K562 (cell line): ENCODE results near the gene COX14. TPM values are rescaled to one million over a fixed set of nuclear protein-coding genes. Genes with fewer than 3 reads are reported as not detected.

Experiments
- ATAC-seq: fragments of 200-7000 bp; cut with Tn5 transposase; 3 replicates; pipeline ENCODE4 v1.9.1; 2020; ENCODE audit warnings: moderate library complexity
- BruUV-seq: library from RNA; stranded (reverse); fragments of 400-500 nt; replicated peaks from 2 replicates; lab custom pipeline; 2021; lab: Mats Ljungman, UMichigan
- CTCF ChIA-PET: fragments of 300-600 bp; formaldehyde crosslinking; extraction: SDS; loops from one replicate; lab custom pipeline; 2021; ENCODE audit warnings: low intra/inter-chr PET ratio; lab: Yijun Ruan, JAX
- POLR2A ChIA-PET: fragments of 300-600, 350-650 bp; sonication (Branson Sonifier 250); formaldehyde crosslinking; extraction: SDS; loops from one replicate; lab custom pipeline; 2021; ENCODE audit warnings: antibody characterized with exemption, inconsistent platforms; lab: Yijun Ruan, JAX
- DNase-seq, 4 experiments: peaks; one replicate each; pipeline versions ENCODE4 v3.0.0 to v3.0.0-alpha.2; 2011 to 2018; ENCODE audit warnings: low spot score in 3 of 4, mixed read lengths in 3 of 4; ENCODE audit errors: extremely low read depth in 1 of 4
- FAIRE-seq: peaks from 2 replicates; lab custom pipeline; 2011; peaks lifted over from hg19 to GRCh38; lab: Jason Lieb, UNC
- H2AFZ ChIP-seq: 2 replicates; pipeline ENCODE4 v1.6.0; 2011; ENCODE audit warnings: low read depth, low read length, control low read depth, inconsistent platforms
- H3K27ac ChIP-seq: fragments of 200-600 bp; 3 replicates; pipeline ENCODE4 v1.8.0; 2011; ENCODE audit warnings: low read depth, mild to moderate bottlenecking, control low read depth, inconsistent platforms, low read length, moderate library complexity, mixed read lengths; ENCODE audit errors: extremely low read depth
- H3K27me3 ChIP-seq, 2 experiments: fragments of 300-600 bp in 1 of 2; 2 replicates in 1 of 2; 3 replicates in 1 of 2; pipeline versions ENCODE4 v1.6.0 to v1.8.0; 2011; ENCODE audit warnings: inconsistent platforms in 2 of 2, low read length in 2 of 2, mild to moderate bottlenecking in 1 of 2, mixed read lengths in 1 of 2, moderate library complexity in 1 of 2; ENCODE audit not compliant: control insufficient read depth in 2 of 2, insufficient read depth in 2 of 2
- H3K36me3 ChIP-seq: fragments of 300-600 bp; 3 replicates; pipeline ENCODE4 v1.8.0; 2011; ENCODE audit warnings: mild to moderate bottlenecking, low read length, inconsistent platforms; ENCODE audit not compliant: control insufficient read depth, insufficient read depth
- H3K4me1 ChIP-seq, 2 experiments: fragments of 200-600 bp in 1 of 2; replicated peaks in 1 of 2; 2 replicates in 1 of 2; 3 replicates in 1 of 2; pipeline versions ENCODE4 v1.5.1 to v1.8.0; 2011; ENCODE audit warnings: inconsistent platforms in 2 of 2, low read length in 2 of 2, mild to moderate bottlenecking in 1 of 2, mixed read lengths in 1 of 2, moderate library complexity in 1 of 2; ENCODE audit not compliant: control insufficient read depth in 2 of 2, insufficient read depth in 2 of 2
- H3K4me2 ChIP-seq: 2 replicates; pipeline ENCODE4 v1.6.1; 2011; ENCODE audit warnings: low read length, control low read depth, inconsistent platforms, mixed read lengths; ENCODE audit not compliant: insufficient read depth
- H3K4me3 ChIP-seq: fragments of 200-600 bp; sonication (generic), shearing (Covaris generic); 2 replicates; pipeline ENCODE4 v1.5.1; 2016; ENCODE audit warnings: control low read depth, inconsistent platforms
- H3K79me2 ChIP-seq: fragments of 200-600 bp; 3 replicates; pipeline ENCODE4 v1.8.0; 2011; ENCODE audit warnings: low read length, inconsistent platforms; ENCODE audit not compliant: control insufficient read depth, insufficient read depth
- H3K9ac ChIP-seq, 2 experiments: 2 replicates each; pipeline versions ENCODE4 v1.6.0 to v1.6.1; 2011; ENCODE audit warnings: low read depth in 2 of 2, low read length in 2 of 2, control low read depth in 1 of 2, inconsistent platforms in 1 of 2, mild to moderate bottlenecking in 1 of 2, mixed read lengths in 1 of 2; ENCODE audit not compliant: insufficient read depth in 1 of 2
- H3K9me1 ChIP-seq: one replicate; pipeline ENCODE4 v1.6.0; 2011; ENCODE audit warnings: inconsistent platforms, mild to moderate bottlenecking, low read length, moderate library complexity; ENCODE audit not compliant: control insufficient read depth, insufficient read depth
- H3K9me3 ChIP-seq: replicated peaks from 2 replicates; pipeline ENCODE4 v1.5.1; 2011; ENCODE audit warnings: low read depth, low read length, inconsistent platforms; ENCODE audit not compliant: control insufficient read depth, insufficient read depth
- H4K20me1 ChIP-seq: replicated peaks from 2 replicates; pipeline ENCODE4 v1.6.1; 2011; ENCODE audit warnings: low read length, inconsistent platforms, mixed read lengths; ENCODE audit not compliant: control insufficient read depth, insufficient read depth
- CEBPB ChIP-seq: fragments of 450-650 bp; IDR thresholded peaks from 2 replicates; pipeline ENCODE4 v1.6.1; 2016; ENCODE audit warnings: missing genetic modification characterization, missing compliant biosample characterization
- HNRNPL ChIP-seq: fragments of 200-400 bp; formaldehyde crosslinking; IDR thresholded peaks from 2 replicates; pipeline ENCODE4 v1.6.1; 2017; ENCODE audit warnings: low read depth, mild to moderate bottlenecking, low read length
- JUNB ChIP-seq: fragments of 450-650 bp; formaldehyde crosslinking; conservative IDR thresholded peaks from 2 replicates; pipeline ENCODE4 v1.4.0; 2020; ENCODE audit warnings: mild to moderate bottlenecking
- LCOR ChIP-seq: sonication (generic); formaldehyde crosslinking; IDR thresholded peaks from 2 replicates; pipeline ENCODE4 v1.8.0; 2022; ENCODE audit warnings: mild to moderate bottlenecking, missing genetic modification reagents
- MECOM ChIP-seq: fragments of 250-450 bp; sonication (Bioruptor Pico); IDR thresholded peaks from 2 replicates; pipeline ENCODE4 v1.8.0; 2022; ENCODE audit warnings: inconsistent platforms
- NBN ChIP-seq: fragments of 450-650 bp; IDR thresholded peaks from 2 replicates; pipeline ENCODE4 v1.6.1; 2016; ENCODE audit warnings: low read depth, mild to moderate bottlenecking
- NCOA6 ChIP-seq: fragments of 450-650 bp; IDR thresholded peaks from 2 replicates; pipeline ENCODE4 v1.6.1; 2017; ENCODE audit warnings: mild to moderate bottlenecking
- POLR2AphosphoS2 ChIP-seq: IDR thresholded peaks from 2 replicates; pipeline ENCODE4 v1.6.1; 2012; ENCODE audit warnings: low read length, improper control_type of control experiment
- RBFOX2 ChIP-seq: fragments of 200-400 bp; formaldehyde crosslinking; IDR thresholded peaks from 2 replicates; pipeline ENCODE4 v1.6.1; 2017; ENCODE audit warnings: low read depth, mild to moderate bottlenecking, low read length, moderate library complexity
- SIRT6 ChIP-seq: IDR thresholded peaks from one replicate; pipeline ENCODE4 v1.6.1; 2012; ENCODE audit warnings: low read depth, mild to moderate bottlenecking, control low read depth, inconsistent platforms, low read length, moderate library complexity
- SREBF2 ChIP-seq: sonication (generic); formaldehyde crosslinking; IDR thresholded peaks from 2 replicates; pipeline ENCODE4 v1.4.0; 2020; ENCODE audit warnings: mild to moderate bottlenecking, missing genetic modification reagents
- SRSF9 ChIP-seq: fragments of 200-400 bp; formaldehyde crosslinking; IDR thresholded peaks from 2 replicates; pipeline ENCODE4 v1.6.1; 2017; ENCODE audit warnings: low read depth, low read length, borderline replicate concordance
- STAT5B ChIP-seq: fragments of 250-450 bp; sonication (Bioruptor Pico); IDR thresholded peaks from 2 replicates; pipeline ENCODE4 v1.8.0; 2021; ENCODE audit warnings: mild to moderate bottlenecking, inconsistent platforms
- TCF3 ChIP-seq: sonication (generic); formaldehyde crosslinking; IDR thresholded peaks from 2 replicates; pipeline ENCODE4 v1.4.0; 2020; ENCODE audit warnings: mild to moderate bottlenecking, missing genetic modification reagents
- ZNF282 ChIP-seq: sonication (generic); formaldehyde crosslinking; IDR thresholded peaks from 2 replicates; pipeline ENCODE4 v1.8.1; 2023; ENCODE audit warnings: missing genetic modification reagents
- ZNF77 ChIP-seq: fragments of 250-450 bp; sonication (Bioruptor Pico); IDR thresholded peaks from 2 replicates; pipeline ENCODE4 v1.5.0; 2020
- WGBS: fragments of 100-300 bp; shearing (Covaris generic); methylation state at CpG from one replicate; pipeline ENCODE4 v1.1.6; 2016; ENCODE audit warnings: low coverage, mixed read lengths; ENCODE audit not compliant: insufficient coverage; ENCODE audit errors: missing lambda C conversion rate; 5-methylcytosine and 5-hydroxymethylcytosine counted together
- in situ Hi-C: fragments of 300-500 bp; cut with MboI; formaldehyde crosslinking; loops from 4 replicates; pipeline ENCODE4 v1.15.0; 2018; ENCODE audit warnings: inconsistent platforms, mixed read lengths
- intact Hi-C: fragments of 100-400 bp; cut with micrococcal nuclease; formaldehyde crosslinking; loops from 2 replicates; pipeline ENCODE4 v1.14.2; 2022
- polyA plus RNA-seq, 8 experiments: library from polyadenylated mRNA; depleted of rRNA in 4 of 8; stranded (reverse) in 5 of 8; unstranded in 3 of 8; fragments of >200 nt; fragmentation: Nextera tagmentation in 2 of 8; fragmentation: Illumina TruSeq in 1 of 8; extraction: Ambion mirVana in 2 of 8; extraction: Trizol in 1 of 8; gene quantifications; 2 replicates each; pipeline versions ENCODE4 v1.2.1 to v1.2.3, GENCODE V29; 2011 to 2014; ENCODE audit warnings: inconsistent platforms in 1 of 8, missing spikeins in 1 of 8
- total RNA-seq, 7 experiments: library from RNA; depleted of rRNA in 6 of 7; stranded (reverse); fragments of >200 nt in 6 of 7; fragmentation: Illumina TruSeq in 2 of 7; extraction: Trizol in 2 of 7; gene quantifications; 2 replicates each; pipeline versions ENCODE4 v1.2.1 to v1.2.3, GENCODE V29; 2011 to 2021; ENCODE audit warnings: low replicate concordance in 1 of 7
- TF ChIP-seq, protein P1 (sequence below), 3 experiments: IDR thresholded peaks in 2 of 3; conservative IDR thresholded peaks in 1 of 3; 2 replicates each; pipeline ENCODE4 v1.5.1; 2011 to 2012; ENCODE audit warnings: low read length in 3 of 3, mild to moderate bottlenecking in 3 of 3, control low read depth in 2 of 3, improper control_type of control experiment in 1 of 3, inconsistent platforms in 1 of 3, low read depth in 1 of 3, mixed read lengths in 1 of 3, moderate library complexity in 1 of 3; ENCODE audit not compliant: insufficient read depth in 2 of 3
- TF ChIP-seq, protein P2 (sequence below): sonication (generic); formaldehyde crosslinking; IDR thresholded peaks from 2 replicates; pipeline ENCODE4 v1.9.0; 2022; ENCODE audit warnings: mild to moderate bottlenecking, missing genetic modification reagents
- TF ChIP-seq, protein P3 (sequence below): fragments of 150-350 bp; conservative IDR thresholded peaks from 2 replicates; pipeline ENCODE4 v1.6.1; 2014; ENCODE audit warnings: low read length

Gene COX14
- total and polyA plus RNA-seq, 9 of the 15 experiments (the other 6 are each of a cell fraction or from before 2014, with no cell fraction given), result 44.4 to 269 (median 53.4) TPM

DNA sequence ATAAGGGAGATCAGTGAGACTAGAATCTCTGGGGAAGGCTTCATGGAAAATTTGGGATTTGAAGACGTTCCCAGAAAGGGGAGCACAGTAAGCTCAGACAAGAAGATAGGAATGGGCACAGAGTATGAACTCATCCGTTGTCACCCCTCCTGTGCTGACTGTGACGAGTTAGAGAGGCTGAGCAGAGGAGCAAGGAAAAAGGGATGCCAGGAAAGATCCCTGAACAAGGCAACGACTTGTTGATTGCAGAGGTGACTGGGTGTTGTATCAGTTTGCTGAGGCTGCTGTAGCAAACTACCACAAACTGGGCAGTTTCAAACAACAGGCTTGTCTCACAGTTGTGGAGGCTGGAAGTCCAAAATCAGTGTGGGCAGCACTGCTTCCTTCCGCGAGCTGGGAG lies 14.1 kb upstream of the COX14 start:
- in situ Hi-C loops (no loop called here), intact Hi-C loops (no loop called here)
- Histone ChIP-seq H3K27me3 (no peaks in the 10 kb centered on the region), H3K4me2 (no peak overlapping the region), H4K20me1 (no peaks in the 10 kb centered on the region), H3K4me3 (no peak overlapping the region), H3K4me1 (no peaks in the 10 kb centered on the region; a peak in 1 of 5 replicates), H3K9ac (no peak overlapping the region), H3K79me2 (no peaks in the 10 kb centered on the region), H3K36me3 (peaks cover 73% of the 10 kb centered on the region), H3K9me3 (no peaks in the 10 kb centered on the region), H3K9me1 (no peaks in the 10 kb centered on the region), H2AFZ (no peak overlapping the region), H3K27ac (no peak overlapping the region)
- no peak for DNase-seq
- WGBS, result 92% methylated on average over 6 of the region's 6 CpGs
- no TSS peak for BruUV-seq
- no peak for TF ChIP-seq ZNF282
- TF ChIP-seq, protein P1, sequence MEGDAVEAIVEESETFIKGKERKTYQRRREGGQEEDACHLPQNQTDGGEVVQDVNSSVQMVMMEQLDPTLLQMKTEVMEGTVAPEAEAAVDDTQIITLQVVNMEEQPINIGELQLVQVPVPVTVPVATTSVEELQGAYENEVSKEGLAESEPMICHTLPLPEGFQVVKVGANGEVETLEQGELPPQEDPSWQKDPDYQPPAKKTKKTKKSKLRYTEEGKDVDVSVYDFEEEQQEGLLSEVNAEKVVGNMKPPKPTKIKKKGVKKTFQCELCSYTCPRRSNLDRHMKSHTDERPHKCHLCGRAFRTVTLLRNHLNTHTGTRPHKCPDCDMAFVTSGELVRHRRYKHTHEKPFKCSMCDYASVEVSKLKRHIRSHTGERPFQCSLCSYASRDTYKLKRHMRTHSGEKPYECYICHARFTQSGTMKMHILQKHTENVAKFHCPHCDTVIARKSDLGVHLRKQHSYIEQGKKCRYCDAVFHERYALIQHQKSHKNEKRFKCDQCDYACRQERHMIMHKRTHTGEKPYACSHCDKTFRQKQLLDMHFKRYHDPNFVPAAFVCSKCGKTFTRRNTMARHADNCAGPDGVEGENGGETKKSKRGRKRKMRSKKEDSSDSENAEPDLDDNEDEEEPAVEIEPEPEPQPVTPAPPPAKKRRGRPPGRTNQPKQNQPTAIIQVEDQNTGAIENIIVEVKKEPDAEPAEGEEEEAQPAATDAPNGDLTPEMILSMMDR (IDR thresholded peaks at IDR 0.05 in 2 of 3, conservative IDR thresholded peaks at IDR 0.05 in 1 of 3; ENCODE audit: insufficient read depth in 2 of 3, low read depth in 1 of 3, low read length in 3 of 3), result no peak
- TF ChIP-seq JUNB (CRISPR knock-in tag), result no peak
- TF ChIP-seq NBN, result no peak
- no peak for TF ChIP-seq SIRT6
- no peak for TF ChIP-seq LCOR (CRISPR knock-in tag)
- no peak for TF ChIP-seq CEBPB (tag)
- TF ChIP-seq, protein P2, sequence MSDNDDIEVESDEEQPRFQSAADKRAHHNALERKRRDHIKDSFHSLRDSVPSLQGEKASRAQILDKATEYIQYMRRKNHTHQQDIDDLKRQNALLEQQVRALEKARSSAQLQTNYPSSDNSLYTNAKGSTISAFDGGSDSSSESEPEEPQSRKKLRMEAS (CRISPR knock-in tag), result no peak
- TF ChIP-seq TCF3 (CRISPR knock-in tag), result no peak
- no peak for TF ChIP-seq SRSF9
- TF ChIP-seq, protein P3, sequence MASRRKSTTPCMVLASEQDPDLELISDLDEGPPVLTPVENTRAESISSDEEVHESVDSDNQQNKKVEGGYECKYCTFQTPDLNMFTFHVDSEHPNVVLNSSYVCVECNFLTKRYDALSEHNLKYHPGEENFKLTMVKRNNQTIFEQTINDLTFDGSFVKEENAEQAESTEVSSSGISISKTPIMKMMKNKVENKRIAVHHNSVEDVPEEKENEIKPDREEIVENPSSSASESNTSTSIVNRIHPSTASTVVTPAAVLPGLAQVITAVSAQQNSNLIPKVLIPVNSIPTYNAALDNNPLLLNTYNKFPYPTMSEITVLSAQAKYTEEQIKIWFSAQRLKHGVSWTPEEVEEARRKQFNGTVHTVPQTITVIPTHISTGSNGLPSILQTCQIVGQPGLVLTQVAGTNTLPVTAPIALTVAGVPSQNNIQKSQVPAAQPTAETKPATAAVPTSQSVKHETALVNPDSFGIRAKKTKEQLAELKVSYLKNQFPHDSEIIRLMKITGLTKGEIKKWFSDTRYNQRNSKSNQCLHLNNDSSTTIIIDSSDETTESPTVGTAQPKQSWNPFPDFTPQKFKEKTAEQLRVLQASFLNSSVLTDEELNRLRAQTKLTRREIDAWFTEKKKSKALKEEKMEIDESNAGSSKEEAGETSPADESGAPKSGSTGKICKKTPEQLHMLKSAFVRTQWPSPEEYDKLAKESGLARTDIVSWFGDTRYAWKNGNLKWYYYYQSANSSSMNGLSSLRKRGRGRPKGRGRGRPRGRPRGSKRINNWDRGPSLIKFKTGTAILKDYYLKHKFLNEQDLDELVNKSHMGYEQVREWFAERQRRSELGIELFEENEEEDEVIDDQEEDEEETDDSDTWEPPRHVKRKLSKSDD, result no peak
- no peak for TF ChIP-seq HNRNPL
- no peak for TF ChIP-seq STAT5B
- no peak for TF ChIP-seq NCOA6
- TF ChIP-seq ZNF77 (CRISPR knock-in tag), result no peak
- no peak for TF ChIP-seq SREBF2 (CRISPR knock-in tag)
- no peak for TF ChIP-seq RBFOX2
- no peak for TF ChIP-seq POLR2AphosphoS2
- no peak for TF ChIP-seq MECOM
- ATAC-seq, result no peak
- FAIRE-seq, result no peak
- ChIA-PET CTCF (no interaction called here), POLR2A (interaction anchor here (0.6 to 3.5 kb wide), 3 partner anchors 13 to 142 kb away, joined by 3 to 16 read pairs (median 4); partner anchors contain the start of genes COX14 and SMARCD1)
